HFF-Myc (cell line): ENCODE data around the gene PTPRN2.

Experiments used
- DNase-seq: peaks from one replicate; pipeline ENCODE4 v3.0.0-alpha.2; 2011; ENCODE audit warnings: low read depth; ENCODE audit errors: extremely low read depth
- H3K4me3 ChIP-seq: replicated peaks from 2 replicates; pipeline ENCODE4 v1.5.1; 2011; ENCODE audit warnings: low read depth, mild to moderate bottlenecking, control low read depth, low read length
- TF ChIP-seq, protein P1 (sequence below): IDR thresholded peaks from 2 replicates; pipeline ENCODE4 v1.5.1; 2012; ENCODE audit warnings: mild to moderate bottlenecking, low read depth, low read length, control low read depth; ENCODE audit errors: missing control alignments

Gene PTPRN2

DNA sequence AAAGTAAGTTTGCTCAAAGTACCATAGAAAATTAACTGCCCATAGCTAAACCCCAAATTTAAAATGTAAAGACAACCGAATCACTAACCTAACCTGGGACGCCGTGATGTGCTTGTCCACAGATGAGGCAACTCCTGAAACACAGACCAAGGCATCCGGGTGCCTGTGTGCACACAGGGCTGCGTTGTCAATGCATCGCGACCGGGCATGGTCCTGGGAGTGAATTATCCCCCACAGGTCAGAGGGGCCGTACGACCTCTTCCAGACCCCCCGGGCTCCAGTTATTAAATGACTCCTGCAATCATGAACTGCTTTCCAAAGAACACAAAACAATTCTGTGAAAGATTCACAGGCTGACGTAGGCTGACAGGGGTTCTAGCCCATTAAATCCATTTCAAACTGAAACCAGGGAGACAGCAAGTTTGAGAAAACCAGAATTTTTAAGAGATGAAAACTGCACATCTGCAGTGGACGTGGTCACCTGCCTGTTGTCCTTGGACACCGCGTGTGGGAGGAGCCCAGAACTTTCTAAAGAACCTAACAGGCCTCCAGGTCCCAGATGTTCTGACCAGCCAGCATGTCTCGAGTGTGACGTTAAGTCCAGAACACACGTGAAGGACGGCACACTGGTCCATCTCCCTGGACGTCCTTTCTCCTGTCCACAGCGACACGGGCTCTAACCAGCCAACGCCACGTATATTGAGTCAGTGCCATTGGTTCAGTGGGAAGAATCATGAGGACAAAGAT is 953.0 kb downstream of the PTPRN2 start:
- TF ChIP-seq, protein P1, sequence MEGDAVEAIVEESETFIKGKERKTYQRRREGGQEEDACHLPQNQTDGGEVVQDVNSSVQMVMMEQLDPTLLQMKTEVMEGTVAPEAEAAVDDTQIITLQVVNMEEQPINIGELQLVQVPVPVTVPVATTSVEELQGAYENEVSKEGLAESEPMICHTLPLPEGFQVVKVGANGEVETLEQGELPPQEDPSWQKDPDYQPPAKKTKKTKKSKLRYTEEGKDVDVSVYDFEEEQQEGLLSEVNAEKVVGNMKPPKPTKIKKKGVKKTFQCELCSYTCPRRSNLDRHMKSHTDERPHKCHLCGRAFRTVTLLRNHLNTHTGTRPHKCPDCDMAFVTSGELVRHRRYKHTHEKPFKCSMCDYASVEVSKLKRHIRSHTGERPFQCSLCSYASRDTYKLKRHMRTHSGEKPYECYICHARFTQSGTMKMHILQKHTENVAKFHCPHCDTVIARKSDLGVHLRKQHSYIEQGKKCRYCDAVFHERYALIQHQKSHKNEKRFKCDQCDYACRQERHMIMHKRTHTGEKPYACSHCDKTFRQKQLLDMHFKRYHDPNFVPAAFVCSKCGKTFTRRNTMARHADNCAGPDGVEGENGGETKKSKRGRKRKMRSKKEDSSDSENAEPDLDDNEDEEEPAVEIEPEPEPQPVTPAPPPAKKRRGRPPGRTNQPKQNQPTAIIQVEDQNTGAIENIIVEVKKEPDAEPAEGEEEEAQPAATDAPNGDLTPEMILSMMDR = no peak
- no peak overlapping the region for H3K4me3 ChIP-seq
- no peak for DNase-seq

DNA sequence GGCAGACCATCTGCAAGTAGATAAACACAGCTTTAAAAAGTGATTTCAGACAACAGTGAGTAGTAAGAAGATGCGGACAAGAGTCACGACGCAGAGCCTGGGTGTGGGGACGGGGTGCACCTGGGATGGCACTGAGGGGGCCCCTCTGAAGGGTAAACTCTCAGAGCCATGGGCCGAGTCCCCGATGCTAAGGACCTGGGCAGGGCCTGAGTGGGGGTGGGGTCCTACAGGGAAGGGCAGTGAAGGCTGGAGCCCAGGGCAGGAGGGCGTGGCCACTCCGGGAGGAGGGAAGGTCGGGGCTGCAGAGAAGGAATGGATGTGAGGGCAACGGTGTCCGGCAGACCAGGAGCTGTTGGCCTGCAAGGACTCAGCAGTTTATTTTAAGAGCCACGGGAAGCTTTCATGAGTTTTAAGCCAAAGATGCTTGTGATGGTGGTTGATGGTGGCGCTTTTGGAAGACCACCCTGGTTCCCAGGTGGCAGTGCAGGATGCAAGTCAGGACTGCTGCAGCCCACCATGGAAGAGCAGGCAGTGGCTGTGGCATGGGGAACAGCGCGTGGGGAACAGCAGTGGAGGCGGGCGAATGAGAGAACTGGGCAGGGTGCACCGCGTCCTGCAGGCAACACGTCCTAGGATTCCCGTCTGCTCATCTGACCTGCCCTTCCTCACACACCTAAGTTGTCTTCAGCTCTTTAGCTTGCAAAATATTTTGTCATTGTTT is 954.0 kb downstream of the PTPRN2 start:
- TF ChIP-seq, protein P1 = no peak
- no peak for DNase-seq
- no peak overlapping the region for H3K4me3 ChIP-seq

DNA sequence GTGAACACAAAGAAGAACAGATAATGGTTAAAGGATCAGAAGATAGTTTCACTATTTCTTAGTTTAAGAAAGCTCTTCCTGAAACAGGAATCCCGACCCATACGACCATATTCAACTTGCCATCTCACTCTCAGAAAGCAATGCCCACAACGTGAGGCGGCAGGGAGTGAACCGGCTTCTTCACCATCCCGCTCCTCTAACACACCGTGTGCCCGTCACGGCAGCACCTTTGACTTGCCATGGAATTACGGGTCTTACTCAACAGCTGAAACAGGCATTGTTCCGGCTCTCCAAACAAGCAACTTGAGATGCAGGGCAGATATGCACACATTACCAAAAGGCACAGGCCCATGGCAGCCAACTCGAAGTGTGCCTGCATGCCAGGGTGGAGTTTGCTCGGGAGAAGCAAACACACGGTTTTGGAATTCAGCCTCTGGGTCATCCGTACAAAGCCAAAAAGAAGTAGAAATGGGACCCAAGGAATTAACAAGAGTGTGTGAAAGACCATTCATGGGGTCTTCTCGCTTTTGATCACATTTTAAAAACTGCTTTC is 957.2 kb downstream of the PTPRN2 start:
- TF ChIP-seq, protein P1 = no peak
- no peak overlapping the region for H3K4me3 ChIP-seq
- DNase-seq = no peak

DNA sequence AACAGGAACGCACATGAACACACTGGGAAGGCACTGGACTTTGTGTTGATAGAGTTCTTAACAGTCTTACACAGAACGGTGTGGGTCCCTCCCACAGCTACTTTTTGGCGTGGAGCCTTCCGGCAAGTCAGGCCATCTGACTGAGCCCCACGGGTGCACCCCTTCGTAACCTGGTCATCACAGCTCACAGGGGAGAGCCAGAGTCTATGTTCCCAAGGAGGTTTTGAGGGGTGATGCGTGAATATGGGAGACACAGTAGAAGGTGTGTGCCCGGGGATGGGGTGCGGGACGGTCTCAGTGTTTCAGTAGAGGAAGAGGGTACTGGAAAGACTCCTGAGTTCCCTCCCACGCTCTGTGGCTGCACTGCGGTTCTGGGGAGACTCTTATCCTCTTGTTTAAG is 959.2 kb downstream of the PTPRN2 start:
- no peak for DNase-seq
- TF ChIP-seq, protein P1 = no peak
- no peak overlapping the region for H3K4me3 ChIP-seq

DNA sequence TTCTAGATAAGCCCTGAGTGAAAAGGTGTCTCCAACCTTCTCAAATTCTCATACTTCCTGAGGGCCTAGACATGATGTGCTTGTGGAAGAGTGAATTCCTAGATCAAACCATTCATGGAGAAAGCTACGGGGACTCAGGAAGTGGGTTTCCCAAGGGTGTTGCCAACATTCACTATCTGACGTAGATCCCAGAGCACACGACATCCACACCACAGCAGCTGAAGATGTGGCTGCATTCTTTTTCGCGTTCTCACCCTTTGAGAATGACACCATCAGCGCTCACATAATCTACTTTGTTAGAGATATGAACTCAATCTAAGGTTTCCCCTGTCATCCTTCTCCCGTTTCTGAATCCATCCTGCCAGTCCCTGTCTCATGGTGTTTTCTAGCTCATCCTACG is 960.0 kb downstream of the PTPRN2 start:
- TF ChIP-seq, protein P1 = no peak
- no peak for DNase-seq
- H3K4me3 ChIP-seq = no peak overlapping the region

DNA sequence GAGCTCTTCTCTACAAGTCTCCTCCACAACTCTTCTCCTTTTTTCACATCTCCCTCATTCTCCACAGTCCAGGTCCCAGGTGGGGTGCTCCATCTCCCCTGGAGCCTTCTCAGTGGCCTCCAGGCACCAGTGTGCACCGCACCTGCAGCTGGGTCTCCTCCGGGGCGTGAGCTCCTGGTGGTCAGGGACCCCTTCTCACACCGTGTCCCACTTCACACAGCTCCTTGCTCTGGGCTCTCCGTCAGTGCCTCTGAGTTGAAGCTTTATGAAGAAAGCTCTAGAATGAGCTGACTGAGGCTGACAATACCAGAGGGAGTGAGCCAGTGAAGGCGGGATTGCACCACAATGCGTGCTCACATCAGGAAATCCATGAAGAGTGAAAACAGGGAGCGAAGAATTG is 960.6 kb downstream of the PTPRN2 start:
- TF ChIP-seq, protein P1 = no peak
- no peak for DNase-seq
- H3K4me3 ChIP-seq = no peak overlapping the region
